ENCODE data around the gene TSPAN5. TPM values are rescaled to one million over a fixed set of nuclear protein-coding genes. Genes with fewer than 3 reads are reported as not detected.
"Not testable (repeated sequence)": the region's sequence is repeated elsewhere in the genome, so short reads cannot be mapped to it uniquely, and the experiment has no call there.

Gene TSPAN5
- total and polyA plus RNA-seq, 9 of the 15 experiments (the other 6 are each of a cell fraction or from before 2014, with no cell fraction given): 0.58 to 6.6 (median 0.73) TPM

DNA sequence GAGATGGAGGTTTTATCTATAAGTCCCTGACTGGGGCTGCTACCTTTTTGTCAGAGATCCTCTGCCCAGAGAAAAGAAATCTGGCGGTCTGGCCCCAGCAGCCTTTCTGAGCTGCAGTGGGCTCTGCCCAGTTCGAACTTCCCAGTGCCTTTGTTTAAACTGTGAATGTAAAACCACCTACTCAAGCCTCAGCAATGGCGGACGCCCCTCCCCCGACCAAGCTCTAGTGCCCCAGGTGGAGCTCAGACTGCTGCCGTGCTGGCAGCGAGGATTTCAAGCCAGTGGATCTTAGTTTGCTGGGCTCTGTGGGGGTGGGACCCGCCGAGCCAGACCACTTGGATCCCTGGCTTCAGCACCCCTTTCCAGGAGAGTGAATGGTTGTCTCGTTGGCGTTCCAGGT is 121.8 kb downstream of the TSPAN5 start:
- FAIRE-seq (no peak), DNase-seq (ENCODE audit: extremely low read depth in 1 of 4, low spot score in 3 of 4) (no peak), ATAC-seq (no peak)
- no peaks in the 10 kb centered on the region for H3K9me1 ChIP-seq (ENCODE audit: control insufficient read depth, insufficient read depth, low read length)
- H3K27me3 ChIP-seq (ENCODE audit: control insufficient read depth in 2 of 2, insufficient read depth in 2 of 2, low read length in 2 of 2): peaks cover 15 to 29% of the 10 kb centered on the region in 2 experiments; a peak in 4 of 5 replicates
- H3K4me1 ChIP-seq (replicated peaks in 1 of 2; ENCODE audit: control insufficient read depth in 2 of 2, insufficient read depth in 2 of 2, low read length in 2 of 2): no peaks in the 10 kb centered on the region
- TF ChIP-seq SLC30A9 (CRISPR knock-in tag; IDR thresholded peaks at IDR 0.05): no peak
- peak in 1 of 3 experiments; percentile 8 for TF ChIP-seq YY1 (IDR thresholded peaks at IDR 0.05; ENCODE audit: borderline replicate concordance in 1 of 3, control insufficient read depth in 1 of 3, extremely low read depth in 1 of 3, insufficient read depth in 3 of 3, insufficient read length in 1 of 3, insufficient replicate concordance in 2 of 3, low read depth in 1 of 3, low read length in 2 of 3)
- H3K9ac ChIP-seq (ENCODE audit: insufficient read depth in 1 of 2, low read depth in 2 of 2, low read length in 2 of 2): no peak overlapping the region
- BruUV-seq (replicated peaks): no TSS peak
- no peaks in the 10 kb centered on the region for H3K79me2 ChIP-seq (ENCODE audit: control insufficient read depth, insufficient read depth, low read length)
- H4K20me1 ChIP-seq (replicated peaks; ENCODE audit: control insufficient read depth, insufficient read depth, low read length): 0 out of 2 replicates have a peak, but pooled peaks cover 4% of the 10 kb centered on the region
- POLR2A ChIA-PET: interaction anchor here (1.8 kb wide), 1 partner anchor 9 kb away, joined by 5 read pairs; no protein-coding TSS in a partner anchor
- no peak overlapping the region for H3K4me3 ChIP-seq
- in situ Hi-C loops (cut with MboI): no loop called here
- intact Hi-C loops (cut with micrococcal nuclease): no loop called here
- H3K36me3 ChIP-seq (ENCODE audit: control insufficient read depth, insufficient read depth, low read length): no peaks in the 10 kb centered on the region
- CTCF ChIA-PET (ENCODE audit: low intra/inter-chr PET ratio): no interaction called here
- H3K9me3 ChIP-seq (replicated peaks; ENCODE audit: control insufficient read depth, insufficient read depth, low read depth, low read length): no peaks in the 10 kb centered on the region
- no peak overlapping the region for H3K4me2 ChIP-seq (ENCODE audit: insufficient read depth, low read length)
- under 1% methylated on average over 11 of the region's 11 CpGs for WGBS (ENCODE audit: insufficient coverage, low coverage, missing lambda C conversion rate)
- no peak overlapping the region for H2AFZ ChIP-seq (ENCODE audit: low read depth, low read length)
- H3K27ac ChIP-seq (ENCODE audit: extremely low read depth, low read depth, low read length): no peak overlapping the region

DNA sequence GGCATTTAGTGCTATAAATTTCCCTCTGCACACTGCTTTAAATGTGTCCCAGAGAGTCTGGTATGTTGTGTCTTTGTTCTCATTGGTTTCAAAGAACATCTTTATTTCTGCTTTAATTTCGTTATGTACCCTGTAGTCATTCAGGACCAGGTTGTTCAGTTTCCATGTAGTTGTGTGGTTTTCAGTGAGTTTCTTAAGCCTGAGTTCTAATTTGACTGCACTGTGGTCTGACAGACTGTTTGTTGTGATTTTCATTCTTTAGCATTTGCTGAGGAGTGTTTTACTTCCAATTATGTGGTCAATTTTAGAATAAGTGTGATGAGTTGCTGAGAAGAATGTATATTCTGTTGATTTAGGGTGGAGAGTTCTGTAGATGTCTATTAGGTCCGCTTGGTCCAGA is 124.3 kb downstream of the TSPAN5 start:
- POLR2A ChIA-PET; intact Hi-C loops (cut with micrococcal nuclease): not testable (repeated sequence)
- 8% methylated on average over 2 of the region's 2 CpGs for WGBS (ENCODE audit: insufficient coverage, low coverage, missing lambda C conversion rate)

More for the DNA sequence above, 124.3 kb downstream of the TSPAN5 start:
- H4K20me1 ChIP-seq (replicated peaks; ENCODE audit: control insufficient read depth, insufficient read depth, low read length); DNase-seq (ENCODE audit: extremely low read depth in 1 of 4, low spot score in 3 of 4); BruUV-seq (replicated peaks); CTCF ChIA-PET (ENCODE audit: low intra/inter-chr PET ratio); H3K36me3 ChIP-seq (ENCODE audit: control insufficient read depth, insufficient read depth, low read length); H3K4me2 ChIP-seq (ENCODE audit: insufficient read depth, low read length); FAIRE-seq; H3K9me3 ChIP-seq (replicated peaks; ENCODE audit: control insufficient read depth, insufficient read depth, low read depth, low read length); H3K4me3 ChIP-seq; in situ Hi-C loops (cut with MboI); H3K27ac ChIP-seq (ENCODE audit: extremely low read depth, low read depth, low read length); H2AFZ ChIP-seq (ENCODE audit: low read depth, low read length); H3K9ac ChIP-seq (ENCODE audit: insufficient read depth in 1 of 2, low read depth in 2 of 2, low read length in 2 of 2); ATAC-seq; H3K4me1 ChIP-seq (replicated peaks in 1 of 2; ENCODE audit: control insufficient read depth in 2 of 2, insufficient read depth in 2 of 2, low read length in 2 of 2); H3K9me1 ChIP-seq (ENCODE audit: control insufficient read depth, insufficient read depth, low read length); H3K79me2 ChIP-seq (ENCODE audit: control insufficient read depth, insufficient read depth, low read length): not testable (repeated sequence)
- H3K27me3 ChIP-seq (ENCODE audit: control insufficient read depth in 2 of 2, insufficient read depth in 2 of 2, low read length in 2 of 2): peaks cover 12 to 31% of the 10 kb centered on the region in 2 experiments; a peak in 4 of 5 replicates

All from K562 (cell line).